Lung (tissue), 12 donors: ENCODE results near the gene PMEPA1. TPM values are rescaled to one million over a fixed set of nuclear protein-coding genes. Genes with fewer than 3 reads are reported as not detected.

Experiments
- ATAC-seq: fragments of 200-7000 bp; cut with Tn5 transposase; one replicate; pipeline ENCODE4 v1.9.1; 2020; ENCODE audit warnings: moderate number of reproducible peaks; ENCODE audit not compliant: insufficient read depth, low FRiP score
- DNase-seq, 3 donors: peaks; one replicate each; pipeline ENCODE4 v3.0.0-alpha.2; 2013 to 2017
- H3K27ac ChIP-seq, 2 donors: one replicate each; pipeline ENCODE4 v1.5.1; 2013; ENCODE audit warnings: mild to moderate bottlenecking in 2 of 2, moderate library complexity in 2 of 2, control low read depth in 1 of 2, inconsistent platforms in 1 of 2, low read depth in 1 of 2, low read length in 1 of 2
- H3K27me3 ChIP-seq, 3 donors: one replicate each; pipeline ENCODE4 v1.5.1; 2013; ENCODE audit warnings: low read length in 2 of 3; ENCODE audit not compliant: control insufficient read depth in 3 of 3, insufficient read depth in 3 of 3
- H3K36me3 ChIP-seq, 4 donors: one replicate each; pipeline ENCODE4 v1.5.1; 2013; ENCODE audit warnings: low read length in 4 of 4, mild to moderate bottlenecking in 1 of 4, moderate library complexity in 1 of 4; ENCODE audit not compliant: control insufficient read depth in 4 of 4, insufficient read depth in 4 of 4
- H3K4me1 ChIP-seq, 5 donors: one replicate each; pipeline ENCODE4 v1.5.1; 2013; ENCODE audit warnings: low read length in 5 of 5, mild to moderate bottlenecking in 2 of 5, moderate library complexity in 1 of 5; ENCODE audit not compliant: control insufficient read depth in 5 of 5, insufficient read depth in 5 of 5
- H3K4me3 ChIP-seq: one replicate; pipeline ENCODE4 v1.5.1; 2013; ENCODE audit warnings: mild to moderate bottlenecking, control low read depth, moderate library complexity
- H3K9ac ChIP-seq, 2 donors: one replicate each; pipeline ENCODE4 v1.5.1; 2013; ENCODE audit warnings: low read length in 2 of 2, control low read depth in 1 of 2; ENCODE audit not compliant: insufficient read depth in 1 of 2
- H3K9me3 ChIP-seq, 4 donors: one replicate each; pipeline ENCODE4 v1.5.1; 2013; ENCODE audit warnings: low read length in 3 of 4, mild to moderate bottlenecking in 1 of 4, moderate library complexity in 1 of 4; ENCODE audit not compliant: control insufficient read depth in 4 of 4, insufficient read depth in 3 of 4
- WGBS, 2 donors: extraction: QIAGEN DNeasy Blood & Tissue Kit; methylation state at CpG; one replicate each; pipeline ENCODE4 v1.1.7; 2013; 5-methylcytosine and 5-hydroxymethylcytosine counted together
- polyA plus RNA-seq, 2 donors: library from polyadenylated mRNA; stranded (reverse); fragments of 200-250 nt; gene quantifications; one replicate each; pipeline ENCODE4 v1.2.1, GENCODE V29; 2013
- total RNA-seq, 2 donors: library from RNA; depleted of rRNA in 1 of 2; stranded (reverse); fragments of >200 nt in 1 of 2; gene quantifications; one replicate each; pipeline ENCODE4 v1.2.1, GENCODE V29; 2014 to 2021
- TF ChIP-seq, protein P1 (sequence below): IDR thresholded peaks from 2 replicates; pipeline ENCODE4 v1.5.1; 2012; ENCODE audit warnings: mild to moderate bottlenecking; ENCODE audit errors: control extremely low read depth, extremely low read depth
- donor health status: control.
- donor health status: control.
- donor health status: Bipolar disorder and iron deficiency.
- donor health status: healthy.
- donor health status: DM: yes; HTN: yes; CAD: no.

The PMEPA1 gene
- total and polyA plus RNA-seq, 4 donors: 10.0 to 44.0 (median 23.9) TPM

DNA sequence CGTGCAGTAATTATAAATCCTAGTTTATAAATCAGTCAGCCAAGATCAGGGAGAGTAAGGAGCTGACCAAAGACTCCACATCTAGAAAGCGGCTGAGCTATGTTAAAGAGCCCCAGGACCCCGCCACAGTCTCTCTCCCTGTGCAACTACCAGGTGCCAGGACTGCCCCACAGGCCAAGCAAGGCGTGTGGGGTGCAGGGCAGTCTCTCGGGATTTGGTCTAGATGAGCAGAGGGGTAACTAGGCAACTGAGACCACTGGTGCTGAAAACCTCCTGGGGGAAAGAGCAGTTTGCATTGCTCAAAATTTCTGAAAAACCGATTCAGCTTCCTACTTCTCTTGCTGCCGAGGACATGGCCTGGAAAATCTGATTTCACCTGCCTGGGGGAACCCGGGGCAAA, 10.4 kb downstream of the PMEPA1 start:
- peaks cover 0 to 25% (median 3%) of the 10 kb centered on the region in 5 donors for H3K4me1 ChIP-seq

DNA sequence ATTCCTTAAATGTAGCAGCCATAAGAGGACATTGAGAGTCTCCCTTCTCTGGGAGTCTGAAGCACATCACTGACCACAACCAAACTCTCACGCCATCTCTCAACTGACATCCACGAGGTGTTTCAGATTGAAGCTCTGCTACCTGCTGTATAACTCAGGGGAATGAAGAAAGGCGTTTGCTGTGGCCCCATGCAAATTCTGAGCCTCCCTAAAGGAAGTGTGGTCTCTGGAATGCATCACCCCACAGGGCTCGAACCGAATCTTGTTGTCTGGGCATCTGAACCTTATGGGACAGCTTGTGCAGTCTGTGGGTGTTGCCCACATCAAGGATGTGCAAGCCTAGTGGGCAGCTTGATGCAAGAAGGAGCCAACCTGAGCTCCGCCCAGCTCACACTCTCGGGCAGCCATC, 10.9 kb downstream of the PMEPA1 start:
- DNase-seq: no peak
- Histone ChIP-seq H3K36me3 (peaks cover 0 to 3% (median 0%) of the 10 kb centered on the region in 4 donors), H3K4me1 (peaks cover 0 to 24% (median 3%) of the 10 kb centered on the region in 5 donors), H3K9me3 (no peaks in the 10 kb centered on the region), H3K4me3 (no peak overlapping the region), H3K27ac (no peak overlapping the region), H3K9ac (no peak overlapping the region), H3K27me3 (no peaks in the 10 kb centered on the region)
- 77 to 81% methylated on average over 7 of the region's 7 CpGs for WGBS, 2 donors
- no peak for ATAC-seq
- TF ChIP-seq, protein P1, sequence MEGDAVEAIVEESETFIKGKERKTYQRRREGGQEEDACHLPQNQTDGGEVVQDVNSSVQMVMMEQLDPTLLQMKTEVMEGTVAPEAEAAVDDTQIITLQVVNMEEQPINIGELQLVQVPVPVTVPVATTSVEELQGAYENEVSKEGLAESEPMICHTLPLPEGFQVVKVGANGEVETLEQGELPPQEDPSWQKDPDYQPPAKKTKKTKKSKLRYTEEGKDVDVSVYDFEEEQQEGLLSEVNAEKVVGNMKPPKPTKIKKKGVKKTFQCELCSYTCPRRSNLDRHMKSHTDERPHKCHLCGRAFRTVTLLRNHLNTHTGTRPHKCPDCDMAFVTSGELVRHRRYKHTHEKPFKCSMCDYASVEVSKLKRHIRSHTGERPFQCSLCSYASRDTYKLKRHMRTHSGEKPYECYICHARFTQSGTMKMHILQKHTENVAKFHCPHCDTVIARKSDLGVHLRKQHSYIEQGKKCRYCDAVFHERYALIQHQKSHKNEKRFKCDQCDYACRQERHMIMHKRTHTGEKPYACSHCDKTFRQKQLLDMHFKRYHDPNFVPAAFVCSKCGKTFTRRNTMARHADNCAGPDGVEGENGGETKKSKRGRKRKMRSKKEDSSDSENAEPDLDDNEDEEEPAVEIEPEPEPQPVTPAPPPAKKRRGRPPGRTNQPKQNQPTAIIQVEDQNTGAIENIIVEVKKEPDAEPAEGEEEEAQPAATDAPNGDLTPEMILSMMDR: no peak

More for the DNA sequence above, 10.4 kb downstream of the PMEPA1 start:
- H3K4me3 ChIP-seq: no peak overlapping the region
- no peaks in the 10 kb centered on the region for H3K27me3 ChIP-seq
- no peaks in the 10 kb centered on the region for H3K9me3 ChIP-seq
- H3K36me3 ChIP-seq: peaks cover 0 to 3% (median 0%) of the 10 kb centered on the region in 4 donors
- 90 to 92% methylated on average over 8 of the region's 8 CpGs for WGBS, 2 donors
- no peak overlapping the region for H3K27ac ChIP-seq
- H3K9ac ChIP-seq: no peak overlapping the region
- TF ChIP-seq, protein P1: no peak
- DNase-seq (no peak), ATAC-seq (no peak)

DNA sequence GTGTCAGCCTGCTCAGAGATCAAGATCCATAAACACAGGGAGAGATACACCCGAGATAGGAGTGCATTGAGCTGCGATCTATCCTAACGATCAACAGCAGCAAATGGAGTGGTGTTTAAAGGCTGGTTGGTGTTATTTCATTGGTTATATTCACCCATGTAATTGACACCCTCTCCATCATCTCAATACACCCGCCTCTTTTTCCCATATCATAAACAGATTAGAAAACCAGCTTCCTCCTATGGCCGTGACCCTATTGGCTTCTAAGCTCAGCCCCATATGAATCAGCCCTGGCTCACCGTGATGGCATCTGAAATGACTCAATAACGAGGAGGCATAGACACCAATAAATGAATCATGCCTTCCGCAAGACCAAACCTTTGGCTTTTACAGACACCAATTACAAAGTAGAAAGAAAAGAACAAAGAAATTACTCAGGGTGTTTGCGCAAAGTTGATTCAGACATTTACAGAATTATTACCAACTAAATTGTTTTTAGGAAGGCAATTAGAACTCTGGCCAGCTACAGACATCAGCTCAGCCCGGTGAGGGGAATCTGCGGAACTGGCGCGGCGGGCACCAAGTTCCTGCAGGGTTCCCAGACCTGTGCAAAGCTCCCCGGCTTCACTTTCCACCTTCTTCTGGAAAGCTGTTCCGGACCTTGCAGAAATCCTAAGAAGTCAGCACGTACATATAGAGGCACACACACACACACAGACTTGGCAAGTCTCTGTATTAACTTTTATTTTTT, 11.5 kb downstream of the PMEPA1 start:
- 78 to 88% methylated on average over 17 of the region's 17 CpGs for WGBS, 2 donors
- no peak for DNase-seq
- H3K27ac ChIP-seq: no peak overlapping the region

More for the DNA sequence above, 11.5 kb downstream of the PMEPA1 start:
- Histone ChIP-seq H3K27me3 (no peaks in the 10 kb centered on the region), H3K4me3 (no peak overlapping the region), H3K9ac (no peak overlapping the region), H3K9me3 (no peaks in the 10 kb centered on the region), H3K36me3 (peaks cover 0 to 3% (median 0%) of the 10 kb centered on the region in 4 donors), H3K4me1 (peaks cover 0 to 24% (median 3%) of the 10 kb centered on the region in 5 donors)
- TF ChIP-seq, protein P1: no peak
- ATAC-seq: peak; percentile 42
